H1 (cell line): ENCODE measurements around the gene MCM9. TPM values are rescaled to one million over a fixed set of nuclear protein-coding genes. Genes with fewer than 3 reads are reported as not detected.

Source experiments
- CTCF ChIA-PET: fragments of 300-600 bp; sonication (Branson Sonifier 250); formaldehyde crosslinking; loops from one replicate; lab custom pipeline; 2021; ENCODE audit not compliant: partially characterized antibody; lab: Charles Lee
- POLR2A ChIA-PET: fragments of 300-600 bp; sonication (Branson Sonifier 250); formaldehyde crosslinking; loops from one replicate; lab custom pipeline; 2021; ENCODE audit warnings: inconsistent platforms; ENCODE audit not compliant: partially characterized antibody; lab: Charles Lee
- DNase-seq, 2 experiments: peaks; one replicate each; pipeline versions ENCODE4 v3.0.0 to v3.0.0-alpha.2; 2010 to 2022; ENCODE audit warnings: low spot score in 2 of 2, low read depth in 1 of 2, mixed read lengths in 1 of 2
- FAIRE-seq: peaks from 2 replicates; lab custom pipeline; 2011; peaks lifted over from hg19 to GRCh38; lab: Jason Lieb, UNC
- H2AFZ ChIP-seq: 2 replicates; pipeline ENCODE4 v1.8.1; 2012; ENCODE audit warnings: low read length, inconsistent platforms
- H2AK5ac ChIP-seq: 2 replicates; pipeline ENCODE4 v1.6.1; 2013; ENCODE audit warnings: low read depth, low read length
- H2BK120ac ChIP-seq: replicated peaks from 2 replicates; pipeline ENCODE3; 2013; ENCODE audit warnings: low read depth, low read length, inconsistent platforms
- H2BK12ac ChIP-seq: 2 replicates; pipeline ENCODE4 v1.6.1; 2013; ENCODE audit warnings: low read depth, low read length
- H2BK15ac ChIP-seq: 2 replicates; pipeline ENCODE4 v1.6.1; 2013; ENCODE audit warnings: low read length
- H2BK20ac ChIP-seq: 2 replicates; pipeline ENCODE4 v1.6.1; 2013; ENCODE audit warnings: low read length
- H2BK5ac ChIP-seq: 2 replicates; pipeline ENCODE4 v1.6.1; 2013; ENCODE audit warnings: low read depth, low read length
- H3K14ac ChIP-seq: 2 replicates; pipeline ENCODE4 v1.6.1; 2013; ENCODE audit warnings: inconsistent platforms; ENCODE audit not compliant: insufficient read length
- H3K18ac ChIP-seq: 2 replicates; pipeline ENCODE4 v1.6.1; 2013; ENCODE audit warnings: low read length; ENCODE audit errors: extremely low read depth
- H3K23ac ChIP-seq: 2 replicates; pipeline ENCODE4 v1.6.1; 2013; ENCODE audit warnings: inconsistent platforms; ENCODE audit not compliant: insufficient read length
- H3K23me2 ChIP-seq: 2 replicates; pipeline ENCODE4 v1.6.1; 2013; ENCODE audit warnings: low read depth, low read length
- H3K27ac ChIP-seq: 2 replicates; pipeline ENCODE4 v1.6.1; 2011; ENCODE audit warnings: low read depth, low read length, inconsistent platforms
- H3K27me3 ChIP-seq, 4 experiments: replicated peaks in 1 of 4; 1 replicate in 1 of 4; 2 replicates in 3 of 4; pipeline versions ENCODE4 v1.6.1 to v1.8.1; 2011 to 2013; ENCODE audit warnings: low read length in 3 of 4, mild to moderate bottlenecking in 3 of 4, inconsistent platforms in 2 of 4, mixed read lengths in 2 of 4, moderate library complexity in 1 of 4; ENCODE audit not compliant: control insufficient read depth in 3 of 4, insufficient read depth in 3 of 4; ENCODE audit errors: extremely low read depth in 1 of 4
- H3K36me3 ChIP-seq, 4 experiments: 2 replicates each; pipeline versions ENCODE4 v1.6.1 to v1.8.1; 2011 to 2013; ENCODE audit warnings: mild to moderate bottlenecking in 4 of 4, low read length in 3 of 4, moderate library complexity in 2 of 4, control low read depth in 1 of 4, inconsistent platforms in 1 of 4; ENCODE audit not compliant: insufficient read depth in 4 of 4, control insufficient read depth in 2 of 4
- H3K4ac ChIP-seq: replicated peaks from 2 replicates; pipeline ENCODE3; 2013; ENCODE audit warnings: low read length, low read depth, mixed read lengths, inconsistent platforms; ENCODE audit not compliant: insufficient read length
- H3K4me1 ChIP-seq, 4 experiments: replicated peaks in 1 of 4; 1 replicate in 1 of 4; 2 replicates in 3 of 4; pipeline versions ENCODE4 v1.6.1 to v1.8.1; 2011 to 2013; ENCODE audit warnings: low read length in 3 of 4, inconsistent platforms in 2 of 4, mixed read lengths in 1 of 4; ENCODE audit not compliant: insufficient read depth in 4 of 4, control insufficient read depth in 3 of 4
- H3K4me2 ChIP-seq, 2 experiments: 2 replicates each; pipeline versions ENCODE4 v1.6.1 to v1.8.1; 2011 to 2013; ENCODE audit warnings: low read depth in 2 of 2, low read length in 2 of 2, control low read depth in 1 of 2, inconsistent platforms in 1 of 2, mild to moderate bottlenecking in 1 of 2; ENCODE audit not compliant: insufficient read depth in 1 of 2
- H3K4me3 ChIP-seq, 4 experiments: fragments of 200-600, 300-600 bp in 1 of 4; sonication (generic), shearing (Covaris generic), sonication (Bioruptor Twin) in 1 of 4; 2 replicates each; pipeline versions ENCODE4 v1.5.1 to v1.8.1; 2011 to 2016; ENCODE audit warnings: low read length in 4 of 4, low read depth in 3 of 4, control low read depth in 2 of 4, inconsistent platforms in 2 of 4, mild to moderate bottlenecking in 2 of 4, mixed read lengths in 1 of 4, moderate library complexity in 1 of 4; ENCODE audit not compliant: insufficient read depth in 2 of 4; ENCODE audit errors: extremely low read depth in 1 of 4
- H3K56ac ChIP-seq: replicated peaks from 2 replicates; pipeline ENCODE3; 2013; ENCODE audit warnings: low read depth, mild to moderate bottlenecking, mixed read lengths, low read length, inconsistent platforms; ENCODE audit not compliant: insufficient read length
- H3K79me1 ChIP-seq: 2 replicates; pipeline ENCODE4 v1.6.1; 2013; ENCODE audit warnings: low read depth, low read length, control low read depth
- H3K79me2 ChIP-seq, 2 experiments: 2 replicates each; pipeline versions ENCODE4 v1.6.1 to v1.8.1; 2012 to 2013; ENCODE audit warnings: low read length in 2 of 2, mild to moderate bottlenecking in 2 of 2, inconsistent platforms in 1 of 2; ENCODE audit not compliant: insufficient read depth in 2 of 2, control insufficient read depth in 1 of 2
- H3K9ac ChIP-seq, 4 experiments: replicated peaks in 1 of 4; 1 replicate in 1 of 4; 2 replicates in 3 of 4; pipeline versions ENCODE4 v1.6.1 to v1.8.1; 2011 to 2013; ENCODE audit warnings: low read depth in 3 of 4, low read length in 3 of 4, control low read depth in 2 of 4, mild to moderate bottlenecking in 2 of 4, moderate library complexity in 2 of 4, inconsistent platforms in 1 of 4; ENCODE audit errors: extremely low read depth in 1 of 4
- H3K9me3 ChIP-seq, 2 experiments: 2 replicates each; pipeline versions ENCODE4 v1.6.1 to v1.8.1; 2012 to 2013; ENCODE audit warnings: mild to moderate bottlenecking in 2 of 2, moderate library complexity in 2 of 2, control low read depth in 1 of 2, inconsistent platforms in 1 of 2, low read depth in 1 of 2, low read length in 1 of 2, mixed read lengths in 1 of 2; ENCODE audit not compliant: insufficient read depth in 2 of 2
- H4K20me1 ChIP-seq, 2 experiments: replicated peaks in 1 of 2; 2 replicates each; pipeline versions ENCODE3 to v1.8.1; 2011 to 2013; ENCODE audit warnings: inconsistent platforms in 2 of 2, low read length in 2 of 2, mild to moderate bottlenecking in 1 of 2; ENCODE audit not compliant: insufficient read depth in 2 of 2, control insufficient read depth in 1 of 2
- H4K5ac ChIP-seq: 2 replicates; pipeline ENCODE4 v1.6.1; 2013; ENCODE audit warnings: low read length, low read depth, mixed read lengths, inconsistent platforms; ENCODE audit not compliant: insufficient read length
- H4K8ac ChIP-seq: 2 replicates; pipeline ENCODE4 v1.8.0; 2013; ENCODE audit warnings: mild to moderate bottlenecking, moderate library complexity, low read length, inconsistent platforms; ENCODE audit not compliant: insufficient read depth; ENCODE audit errors: extremely low read depth
- H4K91ac ChIP-seq: replicated peaks from 2 replicates; pipeline ENCODE3; 2013; ENCODE audit warnings: low read length, mixed read lengths, inconsistent platforms; ENCODE audit not compliant: insufficient read length
- CBX8 ChIP-seq: fragments of 300-800, 300-1000 bp; sonication (generic); IDR thresholded peaks from 2 replicates; pipeline ENCODE4 v1.7.1; 2016; ENCODE audit warnings: low read depth, low read length, borderline replicate concordance
- EP300 ChIP-seq, 2 experiments: IDR thresholded peaks; 1 replicate in 1 of 2; 2 replicates in 1 of 2; pipeline ENCODE4 v1.6.1; 2011 to 2012; ENCODE audit warnings: low read depth in 2 of 2, low read length in 2 of 2, mild to moderate bottlenecking in 2 of 2, borderline replicate concordance in 1 of 2, inconsistent platforms in 1 of 2, moderate library complexity in 1 of 2
- KDM4A ChIP-seq: IDR thresholded peaks from one replicate; pipeline ENCODE4 v1.7.1; 2012; ENCODE audit warnings: low read depth, mild to moderate bottlenecking, moderate library complexity, low read length, inconsistent platforms; ENCODE audit not compliant: severe bottlenecking
- NANOG ChIP-seq: IDR thresholded peaks from 2 replicates; pipeline ENCODE4 v1.6.1; 2011; ENCODE audit warnings: low read length, low read depth, mild to moderate bottlenecking, inconsistent platforms; ENCODE audit not compliant: insufficient read depth, poor library complexity, severe bottlenecking
- SIRT6 ChIP-seq: IDR thresholded peaks from one replicate; pipeline ENCODE4 v1.7.1; 2012; ENCODE audit warnings: low read length, inconsistent platforms
- TCF12 ChIP-seq: IDR thresholded peaks from 2 replicates; pipeline ENCODE4 v1.6.1; 2011; ENCODE audit warnings: low read depth, mild to moderate bottlenecking, low read length
- WGBS, 2 experiments: shearing (Covaris generic) in 1 of 2; methylation state at CpG; one replicate each; pipeline versions ENCODE4 v1.1.6 to v1.1.7; 2013 to 2015; ENCODE audit warnings: low lambda C conversion rate in 2 of 2, mixed read lengths in 2 of 2, inconsistent platforms in 1 of 2, low coverage in 1 of 2, missing lambda C conversion rate in 1 of 2; ENCODE audit not compliant: insufficient replicate concordance in 2 of 2, insufficient coverage in 1 of 2, insufficient read length in 1 of 2; ENCODE audit errors: extremely low coverage in 1 of 2, missing lambda C conversion rate in 1 of 2; 5-methylcytosine and 5-hydroxymethylcytosine counted together
- polyA plus RNA-seq, 7 experiments: library from polyadenylated mRNA; depleted of rRNA in 3 of 7; stranded (reverse) in 5 of 7; unstranded in 2 of 7; fragments of >200 nt in 5 of 7; fragments of 200-250 nt in 2 of 7; gene quantifications; 1 replicate in 5 of 7; 2 replicates in 1 of 7; 4 replicates in 1 of 7; pipeline versions ENCODE4 v1.2.1 to v1.2.3, GENCODE V29; 2011 to 2013; ENCODE audit warnings: missing spikeins in 2 of 7, mixed read lengths in 2 of 7
- total RNA-seq: library from RNA; stranded (reverse); fragmentation: NEBNext Ultra II Directional; extraction: Animal tissue kit (Norgen Biotek cat#: 25700); gene quantifications from 2 replicates; pipeline ENCODE4 v1.2.1, GENCODE V29; 2021

Gene MCM9
- total and polyA plus RNA-seq, 2 of the 8 experiments (the other 6 are each of a cell fraction or from before 2014, with no cell fraction given): 3.7 to 11.4 TPM

DNA sequence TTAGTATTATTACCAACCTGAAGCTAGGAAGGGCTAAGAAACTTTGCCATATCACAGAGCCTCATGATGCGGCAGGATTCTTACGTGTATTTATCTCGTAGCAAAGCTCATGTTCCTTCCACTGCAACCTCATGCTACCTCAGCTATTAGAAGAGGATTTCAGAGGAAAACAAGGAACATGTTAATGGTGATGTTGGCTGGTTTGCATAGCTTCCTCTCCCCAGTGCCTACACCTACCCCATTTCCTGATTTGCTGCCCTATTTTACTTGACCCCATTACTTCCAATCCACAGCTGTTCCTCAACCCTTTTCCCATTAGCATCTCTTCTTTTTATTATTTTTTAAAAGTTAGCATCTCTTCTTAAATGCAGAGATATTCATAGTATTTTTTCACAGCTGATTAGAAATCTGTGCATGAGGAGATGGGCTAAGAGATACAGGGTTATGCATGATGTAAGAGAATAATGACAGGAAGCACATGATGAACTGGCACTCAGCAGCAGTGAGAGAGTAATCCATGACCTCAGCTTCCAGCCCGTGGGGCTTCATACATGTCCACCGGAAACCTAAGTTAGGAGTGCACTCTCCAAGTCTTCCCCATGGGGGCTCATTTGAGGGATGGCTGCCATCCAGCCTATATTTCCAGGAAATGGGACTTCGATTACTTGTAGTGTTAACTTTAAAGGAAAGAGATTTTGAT lies 147.1 kb downstream of the MCM9 start:
- Histone ChIP-seq H3K18ac (no peak overlapping the region), H2AK5ac (no peak overlapping the region), H3K56ac (no peak overlapping the region), H3K79me1 (no peaks in the 10 kb centered on the region), H3K4me2 (no peak overlapping the region), H3K4me1 (peaks cover 0 to 5% (median 0%) of the 10 kb centered on the region in 4 experiments; a peak in 3 of 7 replicates), H2BK120ac (no peak overlapping the region), H3K36me3 (no peaks in the 10 kb centered on the region), H2BK5ac (no peak overlapping the region), H2BK20ac (no peak overlapping the region), H2BK12ac (no peak overlapping the region), H3K79me2 (no peaks in the 10 kb centered on the region), H3K4ac (no peak overlapping the region), H3K9ac (no peak overlapping the region), H2AFZ (no peak overlapping the region), H4K20me1 (no peaks in the 10 kb centered on the region), H3K27ac (no peak overlapping the region), H3K4me3 (no peak overlapping the region), H4K8ac (no peak overlapping the region), H4K5ac (no peak overlapping the region), H4K91ac (no peak overlapping the region), H2BK15ac (no peak overlapping the region), H3K9me3 (no peaks in the 10 kb centered on the region), H3K14ac (no peak overlapping the region), H3K23ac (no peak overlapping the region), H3K27me3 (no peaks in the 10 kb centered on the region), H3K23me2 (no peaks in the 10 kb centered on the region)
- FAIRE-seq (no peak), DNase-seq (no peak)
- TF ChIP-seq TCF12 (no peak), SIRT6 (no peak), NANOG (no peak), KDM4A (no peak), EP300 (IDR thresholded peaks at IDR 0.05; ENCODE audit: borderline replicate concordance in 1 of 2, low read depth in 2 of 2, low read length in 2 of 2) (no peak), CBX8 (no peak)
- POLR2A ChIA-PET: interaction anchor here (1.8 kb wide), 1 partner anchor 8 kb away, joined by 5 read pairs; no protein-coding TSS in a partner anchor
- CTCF ChIA-PET: interaction anchor here (0.6 to 4.6 kb wide), 6 partner anchors 12 to 182 kb away, joined by 3 to 23 read pairs (median 4); no protein-coding TSS in a partner anchor
- 91% methylated on average over 6 of the region's 6 CpGs; no CpG with 5 or more reads in 1 of the 2 experiments for WGBS, 2 experiments
